Subcutaneous abdominal adipose tissue (tissue), 5 donors: ENCODE results near the gene ZNF497.

Source experiments
- H3K27ac ChIP-seq: one replicate; pipeline ENCODE4 v1.7.0; 2013; ENCODE audit warnings: low read depth, mild to moderate bottlenecking, inconsistent platforms, low read length, moderate library complexity
- H3K27me3 ChIP-seq, 5 donors: one replicate each; pipeline ENCODE4 v1.7.0; 2013; ENCODE audit warnings: low read length in 5 of 5, inconsistent platforms in 1 of 5; ENCODE audit not compliant: control insufficient read depth in 5 of 5, insufficient read depth in 4 of 5
- H3K36me3 ChIP-seq, 5 donors: one replicate each; pipeline ENCODE4 v1.7.0; 2013; ENCODE audit warnings: low read length in 5 of 5; ENCODE audit not compliant: control insufficient read depth in 5 of 5, insufficient read depth in 5 of 5
- H3K4me1 ChIP-seq, 5 donors: one replicate each; pipeline ENCODE4 v1.7.0; 2013; ENCODE audit warnings: low read length in 5 of 5, mild to moderate bottlenecking in 3 of 5, moderate library complexity in 1 of 5; ENCODE audit not compliant: control insufficient read depth in 5 of 5, insufficient read depth in 5 of 5
- H3K4me3 ChIP-seq, 5 donors: one replicate each; pipeline ENCODE4 v1.7.0; 2013; ENCODE audit warnings: low read length in 5 of 5, low read depth in 1 of 5
- H3K9ac ChIP-seq, 5 donors: one replicate each; pipeline ENCODE4 v1.7.0; 2013; ENCODE audit warnings: low read length in 5 of 5, mild to moderate bottlenecking in 4 of 5, moderate library complexity in 3 of 5
- H3K9me3 ChIP-seq, 5 donors: one replicate each; pipeline ENCODE4 v1.7.0; 2013; ENCODE audit warnings: low read length in 5 of 5; ENCODE audit not compliant: control insufficient read depth in 5 of 5
- donor health status: healthy.
- donor health status: healthy.
- donor health status: healthy.
- donor health status: healthy.
- donor health status: healthy.

Gene ZNF497

DNA sequence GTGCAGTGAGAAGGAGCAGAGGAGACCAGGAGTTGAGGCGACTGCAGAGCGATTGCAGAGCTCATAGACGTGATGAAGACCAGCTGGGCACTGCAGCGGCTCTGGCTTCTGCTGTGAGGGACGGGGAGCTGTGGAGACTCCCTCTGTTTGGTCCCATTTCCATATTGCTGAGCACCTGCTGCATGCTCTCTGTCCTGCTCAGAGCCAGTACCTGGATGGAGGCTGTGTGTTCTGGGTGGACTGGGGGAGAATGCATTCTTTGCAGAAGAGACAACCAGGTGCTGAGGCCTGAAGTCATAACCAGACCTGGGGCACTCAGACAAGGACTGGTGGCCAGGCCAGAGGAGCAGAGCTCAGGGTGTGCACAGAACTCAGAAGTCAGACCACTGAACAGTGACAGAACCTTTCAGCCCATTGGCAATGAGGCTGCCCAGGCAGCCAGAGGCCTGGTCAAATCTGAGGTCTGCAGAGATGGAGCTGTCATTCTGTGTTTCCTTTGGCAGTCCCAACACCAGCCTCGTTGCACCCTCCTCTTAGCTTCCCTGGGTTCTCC lies 8.0 kb downstream of the ZNF497 start:
- H3K4me3 ChIP-seq, result no peak overlapping the region
- peaks cover 0 to 3% (median 0%) of the 10 kb centered on the region in 5 donors for H3K9me3 ChIP-seq
- H3K27ac ChIP-seq, result no peak overlapping the region
- peaks cover 25 to 67% (median 61%) of the 10 kb centered on the region in 5 donors for H3K27me3 ChIP-seq
- no peak overlapping the region for H3K9ac ChIP-seq
- no peaks in the 10 kb centered on the region for H3K36me3 ChIP-seq
- H3K4me1 ChIP-seq, result peaks cover 0 to 32% (median 26%) of the 10 kb centered on the region in 5 donors

DNA sequence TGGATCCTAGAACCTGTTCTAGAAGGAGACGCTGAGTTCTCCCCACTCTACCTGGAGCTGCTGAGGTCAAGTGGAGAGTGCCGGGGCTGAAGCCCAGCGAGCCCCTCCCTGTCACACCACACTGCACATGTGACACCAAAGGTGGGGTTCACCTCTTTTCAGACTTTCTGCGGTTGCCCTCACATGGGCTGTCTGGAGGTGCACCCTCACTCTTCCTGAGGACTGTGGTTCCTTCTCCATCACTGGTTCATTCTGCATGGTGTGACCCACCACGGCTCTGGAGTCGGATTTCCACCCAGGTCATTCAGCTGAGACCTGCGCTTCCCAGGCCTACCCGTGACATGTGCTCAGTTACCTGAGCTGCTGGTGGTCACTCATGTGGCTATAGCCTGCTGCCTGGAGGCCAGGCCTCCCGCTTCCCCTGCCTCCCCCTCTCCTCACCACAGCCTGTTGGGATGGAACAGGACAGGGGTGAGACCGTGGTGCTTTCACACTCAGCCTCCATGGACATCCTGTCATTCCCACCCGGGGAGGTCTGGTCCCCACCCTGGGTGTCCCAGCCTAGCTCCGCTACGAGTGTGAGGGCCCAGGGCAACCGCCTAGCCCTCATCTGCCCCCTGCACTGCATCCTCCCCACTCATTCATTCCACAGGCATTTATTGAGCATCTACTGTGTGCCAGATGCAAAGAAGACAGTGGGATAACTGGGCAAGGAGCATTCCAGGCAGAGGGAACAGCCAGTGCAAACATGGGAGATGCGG lies 8.7 kb downstream of the ZNF497 start:
- peaks cover 0 to 3% (median 0%) of the 10 kb centered on the region in 5 donors for H3K9me3 ChIP-seq
- H3K4me3 ChIP-seq, result no peak overlapping the region
- no peak overlapping the region for H3K27ac ChIP-seq
- peaks cover 0 to 32% (median 26%) of the 10 kb centered on the region in 5 donors for H3K4me1 ChIP-seq
- peaks cover 25 to 71% (median 61%) of the 10 kb centered on the region in 5 donors for H3K27me3 ChIP-seq
- H3K36me3 ChIP-seq, result no peaks in the 10 kb centered on the region
- H3K9ac ChIP-seq, result no peak overlapping the region

- Histone ChIP-seq H3K4me3 (no peak within 1 kb of the TSS), H3K27me3 (peaks cover 25 to 71% (median 61%) of the 10 kb centered on the region in 5 donors), H3K4me1 (peaks cover 0 to 34% (median 29%) of the 10 kb centered on the region in 5 donors), H3K9me3 (peaks cover 0 to 3% (median 0%) of the 10 kb centered on the region in 5 donors), H3K27ac (no peak within 1 kb of the TSS), H3K36me3 (no peaks in the 10 kb centered on the region), H3K9ac (no peak within 1 kb of the TSS)
Measured at GRCh38 chr19:58352760-58353671, 9.5 kb downstream of the ZNF497 start, which contains the start of gene A1BG. Gene A1BG (minus strand): TSS chr19:58353492. CDS start chr19:58353437, 55 bp downstream.

DNA sequence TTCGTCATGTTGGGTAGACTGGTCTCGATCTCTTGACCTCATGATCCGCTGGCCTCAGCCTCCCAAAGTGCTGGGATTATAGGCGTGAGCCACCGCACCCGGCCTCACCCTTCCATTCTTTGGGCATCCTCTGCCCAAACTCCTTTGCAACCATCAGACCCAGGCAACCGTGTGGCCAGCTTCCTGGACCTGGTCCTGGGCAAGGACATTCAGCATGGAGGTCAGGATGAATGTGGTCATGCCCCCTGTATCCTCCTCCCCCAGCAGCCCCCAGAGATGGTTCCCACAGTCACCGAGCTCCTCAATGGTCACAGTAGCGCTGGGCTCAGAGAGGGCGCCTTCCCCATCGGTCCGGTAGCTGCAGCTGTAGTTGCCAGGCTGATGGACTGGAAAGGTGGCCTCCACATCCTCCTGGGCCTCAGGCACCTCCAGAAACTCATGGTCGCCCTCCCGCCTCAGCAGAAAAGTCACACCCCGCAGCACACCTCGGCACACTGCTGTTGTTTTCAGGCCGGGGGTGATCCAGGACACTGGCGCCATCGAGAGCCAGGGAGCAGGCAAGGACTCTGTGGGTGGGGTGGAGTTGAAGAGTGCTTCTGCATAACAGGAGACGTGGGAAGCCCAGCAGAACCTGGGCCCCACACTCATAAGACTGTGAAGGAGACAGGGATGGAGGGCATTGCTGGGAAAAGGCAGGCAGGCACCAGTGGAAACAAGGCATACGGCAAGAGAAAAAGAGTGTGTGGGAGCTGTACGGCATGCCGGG lies 10.4 kb downstream of the ZNF497 start:
- Histone ChIP-seq H3K27me3 (peaks cover 25 to 75% (median 59%) of the 10 kb centered on the region in 5 donors), H3K4me3 (no peak overlapping the region), H3K9me3 (peaks cover 0 to 3% (median 0%) of the 10 kb centered on the region in 5 donors), H3K9ac (no peak overlapping the region), H3K4me1 (peaks cover 0 to 32% (median 28%) of the 10 kb centered on the region in 5 donors), H3K36me3 (no peaks in the 10 kb centered on the region), H3K27ac (no peak overlapping the region)

DNA sequence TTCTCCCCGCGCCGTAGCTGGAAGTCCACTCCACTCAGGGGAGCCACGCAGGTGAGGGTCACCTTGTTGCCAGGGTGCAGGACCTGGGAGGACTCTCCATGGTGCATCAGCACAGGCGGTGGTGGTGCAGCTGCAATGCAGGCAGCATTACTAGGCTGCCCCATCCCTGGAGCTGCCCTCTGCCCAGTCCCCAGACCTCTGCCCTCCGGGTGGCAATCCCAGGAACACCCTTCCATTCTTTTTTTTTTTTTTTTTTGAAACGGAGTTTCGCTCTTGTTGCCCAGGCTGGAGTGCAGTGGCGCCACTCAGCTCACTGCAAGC lies 11.0 kb downstream of the ZNF497 start:
- Histone ChIP-seq H3K4me1 (peaks cover 0 to 32% (median 21%) of the 10 kb centered on the region in 5 donors), H3K27me3 (peaks cover 25 to 80% (median 59%) of the 10 kb centered on the region in 5 donors), H3K4me3 (no peak overlapping the region), H3K9ac (no peak overlapping the region), H3K27ac (no peak overlapping the region), H3K36me3 (no peaks in the 10 kb centered on the region), H3K9me3 (peaks cover 0 to 3% (median 0%) of the 10 kb centered on the region in 5 donors)

- Histone ChIP-seq H3K9me3 (no peaks in the 10 kb centered on the region), H3K27ac (no peak overlapping the region), H3K27me3 (peaks cover 22 to 77% (median 54%) of the 10 kb centered on the region in 5 donors), H3K4me3 (peak overlapping the region in 2 of 5 donors; percentile 41), H3K36me3 (no peaks in the 10 kb centered on the region), H3K9ac (no peak overlapping the region), H3K4me1 (peaks cover 0 to 28% (median 16%) of the 10 kb centered on the region in 5 donors)
Measured at GRCh38 chr19:58350871-58351557, 11.5 kb downstream of the ZNF497 start.

- Histone ChIP-seq H3K4me1 (peaks cover 0 to 23% (median 14%) of the 10 kb centered on the region in 5 donors), H3K27me3 (peaks cover 16 to 71% (median 48%) of the 10 kb centered on the region in 5 donors), H3K4me3 (peak overlapping the region in 3 of 5 donors; percentile 22 to 41 (median 41)), H3K27ac (no peak overlapping the region), H3K36me3 (no peaks in the 10 kb centered on the region), H3K9ac (no peak overlapping the region), H3K9me3 (no peaks in the 10 kb centered on the region)
Measured at GRCh38 chr19:58350001-58350861, 12.3 kb downstream of the ZNF497 start.

DNA sequence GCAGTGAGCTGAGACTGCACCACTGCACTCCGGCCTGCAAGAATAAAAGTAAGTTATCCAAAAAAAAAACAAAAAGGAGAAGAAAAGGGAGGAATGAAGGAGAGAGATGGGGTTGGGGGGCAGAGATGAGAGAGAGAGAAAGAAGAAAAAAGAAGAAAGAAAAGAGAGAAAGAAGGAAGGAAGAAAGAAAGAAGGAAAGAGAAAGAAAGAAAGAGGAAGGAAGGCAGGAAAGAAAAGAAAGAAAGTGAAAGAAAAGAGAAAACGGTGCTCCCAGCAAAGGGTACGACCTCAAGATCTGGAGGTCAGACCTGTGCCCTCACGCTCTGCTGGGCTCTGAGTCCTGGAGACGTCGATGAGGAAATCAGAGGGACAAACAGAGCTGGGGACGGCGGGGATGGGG lies 13.0 kb downstream of the ZNF497 start:
- no peak overlapping the region for H3K4me3 ChIP-seq

More for the DNA sequence above, 13.0 kb downstream of the ZNF497 start:
- Histone ChIP-seq H3K27ac (no peak overlapping the region), H3K36me3 (no peaks in the 10 kb centered on the region), H3K27me3 (peaks cover 15 to 65% (median 43%) of the 10 kb centered on the region in 5 donors), H3K9me3 (no peaks in the 10 kb centered on the region), H3K4me1 (peaks cover 0 to 23% (median 14%) of the 10 kb centered on the region in 5 donors), H3K9ac (no peak overlapping the region)
